ENCODE results near the gene CCDC106.

The CCDC106 gene

GRCh38 chr19:55635334-55635717 is 12.7 kb upstream of the CCDC106 start:
- Mint-ChIP-seq H3K36me3 (ENCODE audit: insufficient read depth) (peaks cover 54% of the 10 kb centered on the region), H3K9me3 (peaks cover 0 to 2% of the 10 kb centered on the region in 2 donors), H3K4me1 (ENCODE audit: low read depth in 2 of 2) (peaks cover 49 to 58% of the 10 kb centered on the region in 2 donors), H3K4me3 (peak overlapping the region; percentile 97 to 99), H3K27me3 (no peaks in the 10 kb centered on the region), H3K27ac (peak overlapping the region; percentile 100)
- ATAC-seq (replicated peaks) (no peak), DNase-seq (no peak)

- Mint-ChIP-seq H3K4me1 (ENCODE audit: low read depth in 2 of 2) (peaks cover 52 to 61% of the 10 kb centered on the region in 2 donors), H3K36me3 (ENCODE audit: insufficient read depth) (peaks cover 58% of the 10 kb centered on the region), H3K9me3 (peaks cover 0 to 2% of the 10 kb centered on the region in 2 donors), H3K27ac (peak overlapping the region; percentile 100), H3K27me3 (no peaks in the 10 kb centered on the region), H3K4me3 (peak overlapping the region; percentile 97 to 99)
- no peak for DNase-seq
- no peak for ATAC-seq (replicated peaks)
These were observed 12.1 kb upstream of the CCDC106 start for GRCh38 chr19:55635856-55636440.

GRCh38 chr19:55636723-55637122 is 11.3 kb upstream of the CCDC106 start:
- peaks cover 53 to 63% of the 10 kb centered on the region in 2 donors for H3K4me1 Mint-ChIP-seq (ENCODE audit: low read depth in 2 of 2)
- DNase-seq (no peak), ATAC-seq (replicated peaks) (no peak)
- peaks cover 0 to 2% of the 10 kb centered on the region in 2 donors for H3K9me3 Mint-ChIP-seq
- H3K27ac Mint-ChIP-seq = peak overlapping the region; percentile 100
- no peaks in the 10 kb centered on the region for H3K27me3 Mint-ChIP-seq
- peaks cover 53% of the 10 kb centered on the region for H3K36me3 Mint-ChIP-seq (ENCODE audit: insufficient read depth)
- peak overlapping the region; percentile 97 to 99 for H3K4me3 Mint-ChIP-seq

GRCh38 chr19:55637534-55637933 is 10.5 kb upstream of the CCDC106 start:
- H3K4me3 Mint-ChIP-seq = peak overlapping the region in 1 of 2 donors; percentile 41
- peaks cover 47% of the 10 kb centered on the region for H3K36me3 Mint-ChIP-seq (ENCODE audit: insufficient read depth)
- no peak for ATAC-seq (replicated peaks)

GRCh38 chr19:55638864-55639359 is 9.1 kb upstream of the CCDC106 start:
- Mint-ChIP-seq H3K4me1 (ENCODE audit: low read depth in 2 of 2) (peaks cover 61 to 67% of the 10 kb centered on the region in 2 donors), H3K27ac (peak overlapping the region in 1 of 2 donors; percentile 100), H3K4me3 (peak overlapping the region; percentile 47 to 50), H3K36me3 (ENCODE audit: insufficient read depth) (peaks cover 56% of the 10 kb centered on the region), H3K9me3 (peaks cover 0 to 2% of the 10 kb centered on the region in 2 donors), H3K27me3 (no peaks in the 10 kb centered on the region)
- peak; percentile 54 to 62 (median 55) for DNase-seq
- ATAC-seq (replicated peaks) = peak; percentile 18

More at GRCh38 chr19:55637534-55637933, 10.5 kb upstream of the CCDC106 start:
- peak overlapping the region; percentile 65 to 100 for H3K27ac Mint-ChIP-seq
- peaks cover 0 to 2% of the 10 kb centered on the region in 2 donors for H3K9me3 Mint-ChIP-seq
- DNase-seq = no peak
- peaks cover 52 to 62% of the 10 kb centered on the region in 2 donors for H3K4me1 Mint-ChIP-seq (ENCODE audit: low read depth in 2 of 2)
- H3K27me3 Mint-ChIP-seq = no peaks in the 10 kb centered on the region

GRCh38 chr19:55640043-55640576 is 7.9 kb upstream of the CCDC106 start:
- Mint-ChIP-seq H3K27ac (peak overlapping the region; percentile 79), H3K9me3 (peaks cover 0 to 2% of the 10 kb centered on the region in 2 donors), H3K4me3 (peak overlapping the region; percentile 69 to 76), H3K27me3 (no peaks in the 10 kb centered on the region), H3K4me1 (ENCODE audit: low read depth in 2 of 2) (peaks cover 62 to 67% of the 10 kb centered on the region in 2 donors), H3K36me3 (ENCODE audit: insufficient read depth) (peaks cover 46% of the 10 kb centered on the region)
- ATAC-seq (replicated peaks) = peak; percentile 54
- DNase-seq = peak; percentile 60 to 73 (median 66)

GRCh38 chr19:55640577-55641425 is 7.2 kb upstream of the CCDC106 start, which contains the start of gene ZNF580:
TSS of gene ZNF580 (plus strand) at chr19:55641002. CDS start at chr19:55642509, 1,507 bp downstream.
- peak within 1 kb of the TSS; percentile 84 to 93 for H3K4me3 Mint-ChIP-seq
- H3K27me3 Mint-ChIP-seq = no peaks in the 10 kb centered on the region
- H3K27ac Mint-ChIP-seq = peak within 1 kb of the TSS; percentile 83 to 87
- H3K4me1 Mint-ChIP-seq (ENCODE audit: low read depth in 2 of 2) = peaks cover 56 to 62% of the 10 kb centered on the region in 2 donors
- peaks cover 0 to 2% of the 10 kb centered on the region in 2 donors for H3K9me3 Mint-ChIP-seq
- DNase-seq = peak in 2 of 3 experiments; percentile 34 to 38
- ATAC-seq (replicated peaks) = peak; percentile 18
- peaks cover 41% of the 10 kb centered on the region for H3K36me3 Mint-ChIP-seq (ENCODE audit: insufficient read depth)

GRCh38 chr19:55641426-55642152 is 6.4 kb upstream of the CCDC106 start:
- Mint-ChIP-seq H3K4me1 (ENCODE audit: low read depth in 2 of 2) (peaks cover 48 to 54% of the 10 kb centered on the region in 2 donors), H3K36me3 (ENCODE audit: insufficient read depth) (peaks cover 45% of the 10 kb centered on the region), H3K4me3 (peak overlapping the region; percentile 84 to 93), H3K27ac (peak overlapping the region; percentile 83 to 87), H3K27me3 (no peaks in the 10 kb centered on the region), H3K9me3 (peaks cover 0 to 2% of the 10 kb centered on the region in 2 donors)
- ATAC-seq (replicated peaks) = peak; percentile 22
- DNase-seq = no peak

GRCh38 chr19:55642153-55643002 is 5.6 kb upstream of the CCDC106 start:
- Mint-ChIP-seq H3K27ac (peak overlapping the region; percentile 87 to 91), H3K36me3 (ENCODE audit: insufficient read depth) (peaks cover 41% of the 10 kb centered on the region), H3K4me3 (peak overlapping the region; percentile 84 to 93), H3K4me1 (ENCODE audit: low read depth in 2 of 2) (peaks cover 44 to 51% of the 10 kb centered on the region in 2 donors), H3K9me3 (peaks cover 0 to 2% of the 10 kb centered on the region in 2 donors), H3K27me3 (no peaks in the 10 kb centered on the region)
- ATAC-seq (replicated peaks) (peak; percentile 13), DNase-seq (no peak)

GRCh38 chr19:55643003-55643886 is 4.8 kb upstream of the CCDC106 start, which contains the start of gene ZNF581:
TSS of gene ZNF581 (plus strand) at chr19:55643649. CDS start at chr19:55644572, 923 bp downstream.
- peaks cover 41 to 42% of the 10 kb centered on the region in 2 donors for H3K4me1 Mint-ChIP-seq (ENCODE audit: low read depth in 2 of 2)
- peaks cover 0 to 2% of the 10 kb centered on the region in 2 donors for H3K9me3 Mint-ChIP-seq
- peak; percentile 69 to 76 (median 70) for DNase-seq
- peak within 1 kb of the TSS; percentile 84 to 93 for H3K4me3 Mint-ChIP-seq
- ATAC-seq (replicated peaks) = peak; percentile 55
- H3K36me3 Mint-ChIP-seq (ENCODE audit: insufficient read depth) = peaks cover 37% of the 10 kb centered on the region
- H3K27me3 Mint-ChIP-seq = no peaks in the 10 kb centered on the region
- peak within 1 kb of the TSS; percentile 87 to 91 for H3K27ac Mint-ChIP-seq

- Mint-ChIP-seq H3K36me3 (ENCODE audit: insufficient read depth) (peaks cover 40% of the 10 kb centered on the region), H3K27me3 (peaks cover 0 to 3% of the 10 kb centered on the region in 2 donors), H3K4me3 (peak overlapping the region; percentile 84 to 93), H3K4me1 (ENCODE audit: low read depth in 2 of 2) (peaks cover 44 to 45% of the 10 kb centered on the region in 2 donors), H3K9me3 (peaks cover 0 to 2% of the 10 kb centered on the region in 2 donors), H3K27ac (peak overlapping the region; percentile 84 to 91)
- ATAC-seq (replicated peaks) (no peak), DNase-seq (no peak)
These were observed 4.2 kb upstream of the CCDC106 start for GRCh38 chr19:55643887-55644176.

All from effector memory CD8-positive, alpha-beta T cell (primary cell).